HCT116 (cell line): Measurements from ENCODE around the gene MYH6. TPM values are rescaled to one million over a fixed set of nuclear protein-coding genes. Genes with fewer than 3 reads are reported as not detected.

ENCODE experiments used
- ATAC-seq: fragments of 200-7000 bp; cut with Tn5 transposase; 2 replicates; pipeline ENCODE4 v1.9.1; 2020; ENCODE audit warnings: mild to moderate bottlenecking, moderate library complexity
- BruUV-seq: library from RNA; stranded (reverse); fragments of 400-500 nt; replicated peaks from 2 replicates; lab custom pipeline; 2021; lab: Mats Ljungman, UMichigan
- CTCF ChIA-PET: fragments of 300-600 bp; sonication (Branson Sonifier 250); formaldehyde crosslinking; loops from one replicate; lab custom pipeline; 2021; ENCODE audit warnings: antibody characterized with exemption; lab: Charles Lee
- POLR2A ChIA-PET: fragments of 300-600, 350-600 bp; sonication (Branson Sonifier 250); formaldehyde crosslinking; loops from one replicate; lab custom pipeline; 2021; ENCODE audit warnings: antibody characterized with exemption; lab: Charles Lee
- RAD21 ChIA-PET, 2 experiments: fragments of 300-600 bp; sonication (Branson Sonifier 250); formaldehyde crosslinking; loops; one replicate each; lab custom pipeline; 2023; ENCODE audit warnings: low total read pairs in 2 of 2; ENCODE audit not compliant: uncharacterized antibody in 2 of 2, unreplicated experiment in 2 of 2, low non-redundant PET in 1 of 2; lab: Charles Lee
- DNase-seq: peaks from one replicate; pipeline ENCODE4 v3.0.0-alpha.2; 2010; ENCODE audit warnings: low read depth, low spot score
- H2AFZ ChIP-seq: fragments of 200-600 bp; shearing (Covaris generic), sonication (generic); 2 replicates; pipeline ENCODE4 v1.6.1; 2017; ENCODE audit warnings: low read depth, mixed run types, mixed read lengths, antibody characterized with exemption, low read length; ENCODE audit not compliant: poor library complexity, severe bottlenecking
- H3K27ac ChIP-seq: 2 replicates; pipeline ENCODE4 v1.5.1; 2012; ENCODE audit warnings: low read depth, low read length
- H3K27me3 ChIP-seq: fragments of 200-600 bp; sonication (generic); 2 replicates; pipeline ENCODE4 v1.6.1; 2016; ENCODE audit warnings: mixed run types, low read length, mixed read lengths; ENCODE audit not compliant: insufficient read depth
- H3K36me3 ChIP-seq, 2 experiments: fragments of 200-500 bp in 1 of 2; fragments of 200-600 bp in 1 of 2; sonication (Bioruptor generic) in 1 of 2; sonication (generic) in 1 of 2; 2 replicates each; pipeline versions ENCODE4 v1.5.1 to v1.6.1; 2014 to 2016; ENCODE audit warnings: low read length in 2 of 2, inconsistent platforms in 1 of 2, mixed read lengths in 1 of 2, mixed run types in 1 of 2; ENCODE audit not compliant: insufficient read depth in 2 of 2, control insufficient read depth in 1 of 2
- H3K4me1 ChIP-seq, 2 experiments: fragments of 200-600 bp in 1 of 2; sonication (generic) in 1 of 2; 2 replicates each; pipeline versions ENCODE4 v1.5.1 to v1.6.1; 2012 to 2017; ENCODE audit warnings: low read length in 2 of 2, inconsistent platforms in 1 of 2, mild to moderate bottlenecking in 1 of 2, mixed read lengths in 1 of 2, mixed run types in 1 of 2, moderate library complexity in 1 of 2; ENCODE audit not compliant: insufficient read depth in 2 of 2, control insufficient read depth in 1 of 2
- H3K4me2 ChIP-seq: fragments of 200-600 bp; sonication (generic); 2 replicates; pipeline ENCODE4 v1.6.1; 2017; ENCODE audit warnings: mixed run types, low read length, mixed read lengths
- H3K4me3 ChIP-seq, 2 experiments: fragments of 200-600 bp in 1 of 2; sonication (generic) in 1 of 2; replicated peaks in 1 of 2; 2 replicates each; pipeline ENCODE4 v1.5.1; 2011 to 2016; ENCODE audit warnings: low read length in 2 of 2, control low read depth in 1 of 2, low read depth in 1 of 2, mild to moderate bottlenecking in 1 of 2, mixed read lengths in 1 of 2, mixed run types in 1 of 2
- H3K79me2 ChIP-seq: fragments of 200-600 bp; sonication (generic); 2 replicates; pipeline ENCODE4 v1.6.1; 2017; ENCODE audit warnings: mild to moderate bottlenecking, mixed run types, low read length, moderate library complexity, mixed read lengths; ENCODE audit not compliant: insufficient read depth
- H3K9ac ChIP-seq: fragments of 200-600 bp; sonication (generic); 2 replicates; pipeline ENCODE4 v1.6.1; 2016; ENCODE audit warnings: low read length, mixed read lengths
- H3K9me2 ChIP-seq: fragments of 200-600 bp; sonication (generic), shearing (Covaris generic); 2 replicates; pipeline ENCODE4 v1.6.1; 2017; ENCODE audit warnings: mixed run types, mild to moderate bottlenecking, moderate library complexity; ENCODE audit not compliant: insufficient read depth
- H3K9me3 ChIP-seq, 2 experiments: fragments of 200-500 bp in 1 of 2; fragments of 200-600 bp in 1 of 2; sonication (Bioruptor generic) in 1 of 2; sonication (generic) in 1 of 2; 2 replicates each; pipeline ENCODE4 v1.6.1; 2014 to 2017; ENCODE audit warnings: low read length in 2 of 2, mixed read lengths in 2 of 2, inconsistent platforms in 1 of 2, low read depth in 1 of 2, mild to moderate bottlenecking in 1 of 2, mixed run types in 1 of 2, moderate library complexity in 1 of 2; ENCODE audit not compliant: control insufficient read depth in 1 of 2, insufficient read depth in 1 of 2
- H4K20me1 ChIP-seq: fragments of 200-600 bp; sonication (generic), shearing (Covaris generic); 2 replicates; pipeline ENCODE4 v1.6.1; 2017; ENCODE audit warnings: mixed run types, mild to moderate bottlenecking, moderate library complexity; ENCODE audit not compliant: insufficient read depth
- ATF3 ChIP-seq: IDR thresholded peaks from 2 replicates; pipeline ENCODE4 v1.6.1; 2012
- CTCF ChIP-seq, 3 experiments: fragments of 200-600 bp in 1 of 3; sonication (generic) in 1 of 3; IDR thresholded peaks in 2 of 3; conservative IDR thresholded peaks in 1 of 3; 2 replicates each; pipeline ENCODE4 v1.5.1; 2012 to 2017; ENCODE audit warnings: low read depth in 2 of 3, low read length in 2 of 3, antibody characterized with exemption in 1 of 3, borderline replicate concordance in 1 of 3, control low read depth in 1 of 3, mild to moderate bottlenecking in 1 of 3, mixed read lengths in 1 of 3, mixed run types in 1 of 3, moderate library complexity in 1 of 3; ENCODE audit not compliant: insufficient read depth in 1 of 3
- EZH2 ChIP-seq: fragments of 200-600 bp; sonication (generic); IDR thresholded peaks from 2 replicates; pipeline ENCODE4 v1.6.1; 2017; ENCODE audit warnings: antibody characterized with exemption, mixed run types
- MAX ChIP-seq: IDR thresholded peaks from 2 replicates; pipeline ENCODE4 v1.6.1; 2012
- POLR2A ChIP-seq: IDR thresholded peaks from 2 replicates; pipeline ENCODE4 v1.7.0; 2011; ENCODE audit warnings: borderline replicate concordance; ENCODE audit not compliant: insufficient read depth, insufficient read length; ENCODE audit errors: extremely low read depth
- POLR2AphosphoS5 ChIP-seq: IDR thresholded peaks from 2 replicates; pipeline ENCODE4 v1.6.1; 2011; ENCODE audit warnings: mild to moderate bottlenecking, low read depth, low read length, moderate library complexity
- SIN3A ChIP-seq: IDR thresholded peaks from 2 replicates; pipeline ENCODE4 v1.6.1; 2012; ENCODE audit warnings: low read depth
- TCF7L2 ChIP-seq: IDR thresholded peaks from 2 replicates; pipeline ENCODE4 v1.7.0; 2011; ENCODE audit warnings: borderline replicate concordance, inconsistent platforms; ENCODE audit not compliant: insufficient read depth, insufficient read length; ENCODE audit errors: extremely low read depth
- YY1 ChIP-seq: IDR thresholded peaks from 2 replicates; pipeline ENCODE4 v1.6.1; 2011; ENCODE audit warnings: low read length, low read depth, moderate library complexity, mild to moderate bottlenecking; ENCODE audit not compliant: insufficient replicate concordance; ENCODE audit errors: extremely low read depth
- ZFX ChIP-seq: fragments of 450-650 bp; IDR thresholded peaks from 2 replicates; pipeline ENCODE4 v1.6.1; 2017
- ZNF274 ChIP-seq: fragments of 200-500 bp; sonication (Bioruptor generic); IDR thresholded peaks from 2 replicates; pipeline ENCODE4 v1.6.1; 2014; ENCODE audit warnings: mild to moderate bottlenecking, low read depth, low read length, inconsistent platforms
- intact Hi-C: fragments of 100-400 bp; cut with micrococcal nuclease; formaldehyde crosslinking; loops from 2 replicates; pipeline ENCODE4 v1.10.0; 2022
- total RNA-seq: library from RNA; stranded (reverse); gene quantifications from one replicate; pipeline ENCODE4 v1.2.1, GENCODE V29; 2021; ENCODE audit not compliant: unreplicated experiment
- TF ChIP-seq, protein P1 (sequence below): IDR thresholded peaks from 2 replicates; pipeline ENCODE4 v1.6.1; 2011; ENCODE audit warnings: mild to moderate bottlenecking, low read length, moderate library complexity; ENCODE audit not compliant: insufficient replicate concordance; ENCODE audit errors: extremely low read depth

Gene MYH6
- total RNA-seq, 1 experiment from 2014 or later, result not detected

DNA sequence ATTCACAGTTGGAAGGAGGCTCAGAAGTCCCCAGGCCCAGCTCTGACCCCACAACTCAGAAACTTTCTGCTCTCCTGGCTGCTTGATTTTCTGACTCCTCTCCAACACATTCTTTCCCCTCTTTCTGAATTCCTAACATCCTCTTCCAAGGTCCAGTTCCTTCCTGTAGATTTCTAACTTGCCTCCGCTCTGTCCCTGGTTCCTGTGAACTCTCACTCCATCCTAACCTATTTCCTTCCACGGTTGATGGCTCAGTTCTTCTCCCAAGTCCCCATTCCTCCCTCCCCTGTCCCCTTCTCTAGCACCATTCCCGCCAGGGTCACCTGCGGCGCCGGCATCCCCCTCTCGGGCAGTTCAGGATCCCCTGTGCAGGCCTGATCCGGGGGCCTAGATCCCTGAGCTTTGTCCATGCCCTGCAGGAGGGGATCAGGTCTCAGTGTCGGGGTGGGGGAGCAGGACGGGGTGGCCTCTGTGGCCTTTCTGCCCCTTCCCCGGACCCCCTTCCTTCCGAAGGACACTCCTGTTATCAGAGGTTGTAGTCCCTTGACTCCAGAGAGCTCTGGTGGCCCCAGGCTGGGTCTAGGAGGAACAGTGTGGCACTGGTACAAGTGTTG lies 49.4 kb downstream of the MYH6 start:
- BruUV-seq, result no TSS peak

More for the DNA sequence above, 49.4 kb downstream of the MYH6 start:
- ATAC-seq (no peak), DNase-seq (no peak)
- no peaks in the 10 kb centered on the region for H3K9me2 ChIP-seq
- ChIA-PET CTCF (interaction anchor here (0.6 kb wide), 1 partner anchor 536 kb away, joined by 3 read pairs; no protein-coding TSS in a partner anchor), POLR2A (no interaction called here), RAD21 (no interaction called here)
- no peaks in the 10 kb centered on the region for H4K20me1 ChIP-seq
- intact Hi-C loops, result no loop called here
- TF ChIP-seq EZH2 (no peak), SIN3A (no peak), ATF3 (no peak), ZNF274 (no peak), ZFX (no peak), MAX (no peak), TCF7L2 (no peak), CTCF (IDR thresholded peaks at IDR 0.05 in 2 of 3, conservative IDR thresholded peaks at IDR 0.05 in 1 of 3; ENCODE audit: borderline replicate concordance in 1 of 3, insufficient read depth in 1 of 3, low read depth in 2 of 3, low read length in 2 of 3) (no peak), POLR2A (no peak), POLR2AphosphoS5 (no peak), YY1 (no peak)
- TF ChIP-seq, protein P1, sequence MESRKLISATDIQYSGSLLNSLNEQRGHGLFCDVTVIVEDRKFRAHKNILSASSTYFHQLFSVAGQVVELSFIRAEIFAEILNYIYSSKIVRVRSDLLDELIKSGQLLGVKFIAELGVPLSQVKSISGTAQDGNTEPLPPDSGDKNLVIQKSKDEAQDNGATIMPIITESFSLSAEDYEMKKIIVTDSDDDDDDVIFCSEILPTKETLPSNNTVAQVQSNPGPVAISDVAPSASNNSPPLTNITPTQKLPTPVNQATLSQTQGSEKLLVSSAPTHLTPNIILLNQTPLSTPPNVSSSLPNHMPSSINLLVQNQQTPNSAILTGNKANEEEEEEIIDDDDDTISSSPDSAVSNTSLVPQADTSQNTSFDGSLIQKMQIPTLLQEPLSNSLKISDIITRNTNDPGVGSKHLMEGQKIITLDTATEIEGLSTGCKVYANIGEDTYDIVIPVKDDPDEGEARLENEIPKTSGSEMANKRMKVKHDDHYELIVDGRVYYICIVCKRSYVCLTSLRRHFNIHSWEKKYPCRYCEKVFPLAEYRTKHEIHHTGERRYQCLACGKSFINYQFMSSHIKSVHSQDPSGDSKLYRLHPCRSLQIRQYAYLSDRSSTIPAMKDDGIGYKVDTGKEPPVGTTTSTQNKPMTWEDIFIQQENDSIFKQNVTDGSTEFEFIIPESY, result no peak
- H2AFZ ChIP-seq, result no peak overlapping the region
- H3K4me3 ChIP-seq, result no peak overlapping the region
- H3K27ac ChIP-seq, result no peak overlapping the region
- no peaks in the 10 kb centered on the region for H3K79me2 ChIP-seq
- H3K9ac ChIP-seq, result no peak overlapping the region
- no peaks in the 10 kb centered on the region for H3K4me1 ChIP-seq
- H3K27me3 ChIP-seq, result no peaks in the 10 kb centered on the region
- H3K9me3 ChIP-seq, result no peaks in the 10 kb centered on the region
- H3K36me3 ChIP-seq, result no peaks in the 10 kb centered on the region
- H3K4me2 ChIP-seq, result no peak overlapping the region
